ENCODE measurements around the gene EGR2. TPM values are rescaled to one million over a fixed set of nuclear protein-coding genes. Genes with fewer than 3 reads are reported as not detected.

Gene EGR2
- total and polyA plus RNA-seq, 10 of the 15 experiments (the other 5 are each of a cell fraction or from before 2014, with no cell fraction given), result 8.3 to 56.5 (median 16.2) TPM

- in situ Hi-C loops (cut with MboI), result no loop called here
- no peak overlapping the region for H2AFZ ChIP-seq (ENCODE audit: control insufficient read depth, low read depth, low read length)
Measured at GRCh38 chr10:62844280-62845011, 28.3 kb upstream of the EGR2 start.

More at GRCh38 chr10:62844280-62845011, 28.3 kb upstream of the EGR2 start:
- Histone ChIP-seq H3K4me2 (ENCODE audit: control insufficient read depth, insufficient read depth) (no peak overlapping the region), H3K27ac (ENCODE audit: control insufficient read depth, insufficient read depth) (no peak overlapping the region), H4K20me1 (ENCODE audit: control insufficient read depth, insufficient read depth) (no peaks in the 10 kb centered on the region), H3K4me3 (no peak overlapping the region), H3K4me1 (ENCODE audit: control insufficient read depth, insufficient read depth, low read length) (no peaks in the 10 kb centered on the region), H3K9ac (ENCODE audit: control insufficient read depth, insufficient read depth, low read length) (no peak overlapping the region), H3K79me2 (ENCODE audit: control insufficient read depth, insufficient read depth, low read length) (no peaks in the 10 kb centered on the region), H3K36me3 (ENCODE audit: control insufficient read depth in 2 of 2, insufficient read depth in 2 of 2, low read length in 1 of 2) (no peaks in the 10 kb centered on the region), H3K9me3 (replicated peaks; ENCODE audit: control insufficient read depth, insufficient read depth, low read length) (peaks cover 9% of the 10 kb centered on the region), H3K27me3 (replicated peaks in 1 of 2; ENCODE audit: control insufficient read depth in 2 of 2, insufficient read depth in 2 of 2, low read length in 1 of 2) (no peaks in the 10 kb centered on the region)
- BruUV-seq (replicated peaks), result no TSS peak
- ChIA-PET SMC1A (ENCODE audit: uncharacterized antibody, unreplicated experiment) (interaction anchor here (0.7 to 1.8 kb wide), 3 partner anchors 26 to 312 kb away, joined by 3 to 5 read pairs (median 5); no protein-coding TSS in a partner anchor), POLR2A (no interaction called here), CTCF (interaction anchor here (1.0 to 1.2 kb wide), 2 partner anchors 25 to 876 kb away, joined by 3 to 4 read pairs; no protein-coding TSS in a partner anchor), RAD21 (ENCODE audit: unreplicated experiment) (no interaction called here)
- intact Hi-C loops (cut with micrococcal nuclease; ENCODE audit: unreplicated experiment), result no loop called here
- TF ChIP-seq IKZF1 (conservative IDR thresholded peaks at IDR 0.05) (0 out of 2 replicates have a peak, but pooled peaks have one; percentile 7), ATF7 (IDR thresholded peaks at IDR 0.05; ENCODE audit: low read depth) (0 out of 2 replicates have a peak, but pooled peaks have one; percentile 10), ZNF687 (IDR thresholded peaks at IDR 0.05) (no peak)
- DNase-seq (ENCODE audit: low read depth, low spot score), result no peak
- no peak for ATAC-seq
- FAIRE-seq, result no peak
- WGBS (ENCODE audit: insufficient coverage, insufficient replicate concordance, low lambda C conversion rate, missing lambda C conversion rate), result 34% methylated on average over 7 of the region's 7 CpGs

All from GM12878 (cell line).